Kidney glomerular epithelial cell (primary cell): ENCODE data around the gene GABBR2.

Source experiments
- DNase-seq: peaks from one replicate; lab custom pipeline; 2025; lab: John Stamatoyannopoulos, UW

Gene GABBR2

GRCh38 chr9:98370300-98370975 lies 338.3 kb downstream of the GABBR2 start:
- DNase-seq = no peak

GRCh38 chr9:98369896-98370295 lies 338.8 kb downstream of the GABBR2 start:
- DNase-seq = no peak

GRCh38 chr9:98369471-98369870 lies 339.3 kb downstream of the GABBR2 start:
- no peak for DNase-seq

GRCh38 chr9:98369066-98369425 lies 339.7 kb downstream of the GABBR2 start:
- no peak for DNase-seq

- DNase-seq = no peak
These were observed 340.2 kb downstream of the GABBR2 start for GRCh38 chr9:98368366-98369065.

- DNase-seq = no peak
These were observed 340.8 kb downstream of the GABBR2 start for GRCh38 chr9:98367923-98368322.

GRCh38 chr9:98367371-98367900 lies 341.3 kb downstream of the GABBR2 start:
- DNase-seq = no peak

- DNase-seq = no peak
These were observed 343.0 kb downstream of the GABBR2 start for GRCh38 chr9:98365781-98366180.

- no peak for DNase-seq
These were observed 343.5 kb downstream of the GABBR2 start for GRCh38 chr9:98365227-98365669.

- DNase-seq = no peak
These were observed 344.6 kb downstream of the GABBR2 start for GRCh38 chr9:98364086-98364485.

GRCh38 chr9:98363644-98364043 lies 345.1 kb downstream of the GABBR2 start:
- DNase-seq = no peak

- DNase-seq = no peak
These were observed 346.0 kb downstream of the GABBR2 start for GRCh38 chr9:98362624-98363252.

- no peak for DNase-seq
These were observed 347.1 kb downstream of the GABBR2 start for GRCh38 chr9:98361645-98362044.

- DNase-seq = no peak
These were observed 348.5 kb downstream of the GABBR2 start for GRCh38 chr9:98360176-98360708.

- DNase-seq = no peak
These were observed 349.2 kb downstream of the GABBR2 start for GRCh38 chr9:98359569-98359968.

- DNase-seq = peak; percentile 41
These were observed 350.7 kb downstream of the GABBR2 start for GRCh38 chr9:98357921-98358535.

GRCh38 chr9:98356953-98357690 lies 351.6 kb downstream of the GABBR2 start:
- DNase-seq = no peak

- DNase-seq = no peak
These were observed 352.4 kb downstream of the GABBR2 start for GRCh38 chr9:98356326-98356725.

- no peak for DNase-seq
These were observed 357.4 kb downstream of the GABBR2 start for GRCh38 chr9:98351370-98351769.

- DNase-seq = no peak
These were observed 361.1 kb downstream of the GABBR2 start for GRCh38 chr9:98347642-98348041.

GRCh38 chr9:98345011-98345410 lies 363.7 kb downstream of the GABBR2 start:
- no peak for DNase-seq

GRCh38 chr9:98344581-98344980 lies 364.2 kb downstream of the GABBR2 start:
- DNase-seq = no peak
